NCI-H69 (cell line): ENCODE measurements around the gene SCG2.
"Not testable (repeated sequence)": the region's sequence is repeated elsewhere in the genome, so short reads cannot be mapped to it uniquely, and the experiment has no call there.

Experiments used
- DNase-seq: peaks from one replicate; lab custom pipeline; 2025; lab: John Stamatoyannopoulos, UW

Gene SCG2

DNA sequence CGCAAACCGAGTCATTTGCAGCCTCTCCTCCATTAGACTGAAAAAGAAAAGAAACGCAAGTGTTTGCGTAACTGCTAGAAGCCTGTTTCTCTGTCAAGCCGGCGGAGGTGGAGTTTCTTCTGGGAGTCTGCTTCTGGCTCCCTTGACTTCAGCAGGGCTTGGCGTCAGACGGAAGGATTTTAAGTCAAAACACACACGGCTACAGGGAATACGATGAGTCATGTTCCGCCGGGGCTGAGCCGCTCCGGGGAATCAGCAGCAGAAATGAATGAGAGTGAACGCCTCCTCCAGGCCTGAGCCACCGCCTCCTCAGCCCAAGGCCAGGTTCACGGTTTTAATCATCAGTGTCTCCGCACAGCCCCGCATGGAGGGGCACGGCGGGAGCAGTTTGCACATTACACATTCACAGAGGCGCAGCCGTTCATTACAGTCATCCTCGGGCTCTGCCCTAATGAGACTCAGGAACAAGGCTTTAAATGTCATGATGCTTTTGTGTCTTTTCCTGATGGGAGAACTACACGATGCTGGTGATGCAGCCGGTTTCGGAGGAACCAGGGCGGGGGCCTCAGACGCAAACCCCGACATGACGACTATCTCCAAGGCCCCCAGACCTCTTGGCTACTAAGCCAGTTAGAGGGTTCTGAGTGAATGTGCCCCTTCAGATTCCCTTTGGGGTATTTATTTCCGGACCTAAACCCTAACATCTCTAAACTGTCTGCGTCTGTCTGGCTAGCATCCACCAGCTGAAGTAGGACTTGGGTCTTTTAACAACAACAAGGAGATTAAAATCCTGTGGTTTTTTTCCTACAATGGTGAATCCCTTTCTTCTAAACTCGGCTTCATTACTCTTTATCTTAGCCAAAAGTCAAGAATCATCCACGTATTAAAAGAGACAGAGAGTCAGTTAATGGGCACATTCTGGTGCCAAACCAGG lies 11.1 kb upstream of the SCG2 start:
- DNase-seq, result peak; percentile 93

DNA sequence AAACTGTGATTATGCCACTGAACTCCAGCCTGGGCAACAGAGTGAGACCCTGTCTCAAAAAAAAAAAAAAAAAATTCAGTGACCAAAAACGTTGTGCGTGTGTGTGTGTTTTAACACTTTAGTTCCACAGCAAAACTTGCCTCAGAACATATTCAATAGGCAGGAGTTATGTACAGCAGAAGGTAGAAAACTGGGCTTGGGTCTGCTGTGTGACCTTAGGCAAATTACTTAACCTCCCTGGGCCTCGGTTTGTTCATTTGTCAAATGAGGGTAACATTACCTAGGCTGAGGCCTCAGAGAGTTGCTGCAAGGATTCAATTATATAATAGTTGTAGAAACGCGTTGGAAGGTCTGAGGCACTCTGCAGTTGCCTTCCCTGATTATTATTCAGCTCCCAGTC lies 10.3 kb upstream of the SCG2 start:
- peak; percentile 39 for DNase-seq

DNA sequence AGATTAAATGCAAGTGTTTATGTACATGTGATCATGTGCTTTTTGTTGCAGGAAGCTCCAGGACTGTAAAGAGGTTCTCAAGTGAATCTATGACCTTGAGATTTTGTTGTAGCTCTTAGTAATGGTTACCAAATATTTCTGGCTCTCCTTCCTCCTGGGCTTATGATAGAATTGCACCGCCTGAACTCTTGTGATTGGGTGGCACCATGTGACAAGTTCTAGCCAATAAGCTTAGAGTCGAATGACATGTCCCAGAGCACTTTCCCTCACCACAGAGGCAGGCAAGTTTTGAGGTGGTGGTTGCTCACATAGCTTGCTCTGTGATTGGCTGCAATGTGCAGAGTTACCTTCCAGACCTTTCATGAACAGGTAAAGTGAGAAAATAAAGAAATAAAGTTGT lies 8.9 kb upstream of the SCG2 start:
- no peak for DNase-seq

DNA sequence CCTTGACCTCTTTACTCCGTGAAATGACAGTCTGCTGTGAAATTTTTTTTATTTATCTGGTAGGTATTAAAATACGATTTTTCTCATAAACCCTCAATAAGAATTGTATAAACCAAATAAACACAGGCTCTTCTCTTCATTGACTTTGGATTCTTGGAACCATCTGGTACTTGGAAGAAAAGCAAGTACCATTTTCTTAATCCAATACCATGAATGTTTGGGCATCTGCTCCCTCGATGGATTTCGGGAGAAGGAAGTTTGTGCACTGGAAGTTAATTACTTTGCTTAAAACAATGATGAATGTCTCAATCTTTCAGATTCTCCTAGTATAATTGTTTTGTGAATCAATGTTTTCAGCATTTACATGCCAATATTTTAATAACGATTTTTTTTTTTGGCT lies 5.3 kb upstream of the SCG2 start:
- no peak for DNase-seq

DNA sequence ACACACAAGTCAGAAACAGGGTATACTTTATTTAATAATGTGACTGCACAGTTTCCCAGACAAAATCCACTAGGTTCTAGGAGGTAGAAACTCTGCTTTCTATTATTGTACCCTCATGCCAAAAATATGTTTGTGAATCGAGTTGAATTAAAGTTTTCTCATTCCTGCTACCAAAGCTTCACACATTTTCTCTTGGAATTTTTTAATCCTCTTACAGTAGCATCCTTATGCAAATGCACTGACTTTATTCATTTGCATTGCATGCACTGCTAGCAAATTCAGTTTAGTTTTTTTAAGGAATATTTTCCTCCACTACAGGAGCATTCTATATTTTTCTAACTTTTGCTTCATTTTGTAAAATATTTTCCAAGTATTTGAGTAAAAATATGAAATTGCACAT lies 4.8 kb upstream of the SCG2 start:
- no peak for DNase-seq

DNA sequence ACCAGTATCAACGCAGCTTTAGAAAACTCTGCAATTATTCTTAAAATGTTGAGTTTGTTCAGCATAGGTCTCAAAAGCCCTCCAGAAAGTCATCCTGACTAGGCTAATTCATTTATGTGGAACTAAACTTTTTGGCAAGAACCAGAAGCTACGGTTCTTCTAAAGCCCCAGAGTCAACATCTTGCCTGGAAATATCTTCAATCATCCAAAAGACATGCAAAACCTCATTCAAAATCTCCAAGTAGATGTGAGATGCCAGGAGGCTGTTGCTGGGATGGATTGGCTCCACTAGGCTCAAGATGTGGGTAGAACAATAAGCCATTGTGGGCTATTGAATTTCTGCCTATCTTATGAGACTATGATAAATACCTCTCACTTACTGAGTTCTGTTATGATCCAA lies 2.1 kb upstream of the SCG2 start:
- no peak for DNase-seq

DNA sequence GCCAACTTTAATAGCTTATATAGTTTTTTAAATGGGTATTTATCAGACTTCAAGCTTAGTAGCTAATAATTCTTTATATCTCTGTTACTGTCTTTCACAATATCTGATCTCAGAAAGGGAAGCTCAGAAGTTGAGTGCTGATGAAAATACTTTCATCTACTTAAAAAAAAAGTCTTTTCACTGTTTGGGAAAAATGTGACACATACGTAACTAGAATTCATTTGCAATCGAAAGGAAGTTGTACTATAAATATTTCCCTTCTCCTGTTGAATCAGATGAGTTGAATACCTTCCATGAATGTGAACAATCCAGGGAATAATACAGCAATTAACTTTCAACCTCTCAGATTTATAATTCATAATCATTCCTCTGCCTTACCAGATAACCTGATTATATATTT lies 811 bp upstream of the SCG2 start:
- no peak for DNase-seq

DNA sequence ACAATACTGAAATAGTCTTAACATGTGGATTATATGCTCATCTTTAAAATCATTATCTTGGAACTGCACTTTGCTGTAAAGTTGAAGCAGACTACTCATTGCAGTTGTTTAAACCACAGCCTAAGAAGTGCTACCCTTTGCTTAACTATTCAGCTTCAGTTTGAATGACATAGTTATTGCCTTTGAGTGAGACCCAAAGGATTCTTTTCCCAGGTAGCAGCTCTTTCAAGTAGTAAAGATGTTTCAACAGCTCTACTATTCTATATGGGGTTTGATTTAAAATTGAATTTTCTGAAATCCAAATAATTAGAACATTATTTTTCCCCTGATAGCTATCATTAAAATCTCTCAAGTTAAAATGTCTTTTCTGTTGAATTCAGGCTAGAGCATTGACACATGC lies 1.1 kb downstream of the SCG2 start:
- DNase-seq, result peak; percentile 61

DNA sequence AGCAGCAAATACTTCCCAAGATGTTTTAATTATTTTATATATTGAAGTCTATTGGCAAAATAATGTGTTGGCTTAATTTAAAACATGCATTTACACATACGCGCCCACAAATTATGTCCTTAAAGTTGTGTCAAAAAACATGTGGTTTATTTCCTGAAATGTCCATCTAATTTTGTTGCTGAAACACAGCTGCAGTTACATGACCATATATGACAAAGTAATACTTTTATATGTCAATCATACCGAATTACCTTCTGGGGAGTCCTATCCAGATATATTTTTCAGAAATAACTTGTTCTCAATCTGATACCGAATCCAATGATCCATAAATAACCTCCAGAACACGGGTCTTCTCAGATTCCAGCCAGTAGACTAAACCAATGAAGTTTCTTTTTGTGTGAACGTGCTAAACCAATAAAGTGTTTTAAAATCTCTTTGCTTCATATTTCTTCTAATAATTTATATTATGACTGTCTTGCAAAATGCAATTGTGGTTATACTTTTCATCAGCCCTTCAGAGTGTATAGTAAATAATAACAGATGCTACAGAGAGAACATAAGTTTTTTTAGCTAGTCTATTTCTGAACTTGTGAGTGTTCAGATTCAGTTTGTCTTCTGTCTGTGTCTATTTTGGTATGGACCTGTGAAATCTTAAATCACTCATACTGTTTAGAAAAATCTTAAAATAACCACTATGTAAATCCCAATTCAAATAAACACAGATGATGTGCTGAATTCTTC lies 2.4 kb downstream of the SCG2 start:
- DNase-seq, result no peak

DNA sequence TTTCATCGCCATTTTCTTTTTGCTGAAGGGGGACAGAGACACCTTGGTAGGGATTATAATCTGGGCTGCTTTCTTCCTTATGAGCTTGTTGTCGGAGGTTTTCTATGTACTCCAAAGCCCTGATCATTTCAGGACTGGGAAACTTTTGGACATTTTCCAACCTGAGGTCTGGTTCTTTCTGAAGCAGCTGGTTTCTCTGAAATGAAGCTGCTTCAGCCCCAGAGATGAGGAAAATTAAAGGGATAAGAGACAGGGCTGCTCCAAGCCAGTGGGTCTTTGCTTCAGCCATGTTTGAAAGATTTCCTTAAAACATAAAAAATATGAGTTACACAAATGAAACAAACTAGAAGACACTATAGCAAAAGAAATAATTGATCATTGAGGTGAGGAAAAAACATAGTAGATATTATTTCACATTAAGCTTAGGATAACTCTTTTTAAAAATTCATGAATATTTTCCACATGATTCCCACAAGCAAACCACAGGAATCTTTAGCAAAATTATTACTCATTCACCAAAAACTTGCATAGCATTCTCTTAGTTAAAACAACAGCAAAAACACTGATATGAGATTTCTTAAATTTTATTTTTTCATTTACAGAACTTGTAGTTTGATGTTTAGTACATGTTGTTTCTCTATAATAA lies 3.0 kb downstream of the SCG2 start:
- DNase-seq, result peak; percentile 12

DNA sequence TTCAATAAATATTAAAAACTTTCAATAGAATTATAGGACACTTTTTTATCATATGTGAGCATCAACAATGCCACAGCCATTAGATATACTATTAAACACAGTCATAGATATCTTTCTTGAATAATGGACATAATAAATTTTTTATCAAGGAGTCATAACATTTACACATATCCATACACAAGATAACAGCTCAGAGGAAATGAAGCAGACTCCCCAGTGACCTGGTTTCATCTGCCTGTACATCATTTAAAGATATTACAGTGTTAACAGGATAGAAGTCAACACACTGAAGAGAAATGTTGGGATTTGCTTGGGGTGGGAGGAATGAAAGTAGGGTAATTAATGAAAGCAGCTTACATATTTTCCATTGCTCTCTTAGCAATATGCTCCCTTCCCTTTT lies 5.1 kb downstream of the SCG2 start:
- no peak for DNase-seq

DNA sequence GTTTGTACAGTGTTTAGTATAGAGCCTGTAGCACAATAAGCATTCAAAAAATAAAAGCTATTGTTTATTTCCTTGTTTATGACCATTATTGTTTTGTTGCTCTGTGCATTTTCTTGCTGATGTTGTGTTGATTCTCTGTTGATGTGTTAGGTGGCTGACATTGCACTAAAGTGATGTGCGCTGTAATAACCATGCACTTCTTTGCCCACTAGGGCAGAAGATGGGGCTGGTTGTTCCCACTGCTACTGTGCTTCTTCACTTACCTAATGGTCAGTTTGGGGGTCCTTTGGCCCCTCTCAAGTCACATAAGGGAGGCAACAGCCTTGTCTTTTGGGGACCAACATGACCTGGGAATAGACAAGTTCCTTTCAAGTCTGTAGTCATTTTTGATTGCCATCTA lies 6.0 kb downstream of the SCG2 start:
- peak; percentile 5 for DNase-seq

DNA sequence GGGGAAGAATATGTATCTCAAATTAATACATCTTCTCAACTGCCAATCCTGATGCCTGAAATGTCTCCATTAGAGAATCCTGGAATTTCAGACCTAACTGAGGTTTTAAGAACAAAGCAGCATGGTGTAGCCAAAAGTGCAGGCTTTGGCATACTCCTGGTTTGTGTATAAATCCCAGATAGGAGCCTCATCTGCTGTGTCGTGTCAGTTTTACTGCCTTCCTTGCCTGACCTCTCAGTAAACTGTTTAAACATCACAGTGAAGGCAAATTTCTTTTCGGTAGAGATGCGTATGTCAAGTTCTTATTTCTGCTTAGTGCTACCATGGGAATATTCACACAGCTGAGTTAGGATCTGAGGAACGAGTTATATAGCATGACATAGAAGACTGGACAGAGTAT lies 7.3 kb downstream of the SCG2 start:
- peak; percentile 13 for DNase-seq

DNA sequence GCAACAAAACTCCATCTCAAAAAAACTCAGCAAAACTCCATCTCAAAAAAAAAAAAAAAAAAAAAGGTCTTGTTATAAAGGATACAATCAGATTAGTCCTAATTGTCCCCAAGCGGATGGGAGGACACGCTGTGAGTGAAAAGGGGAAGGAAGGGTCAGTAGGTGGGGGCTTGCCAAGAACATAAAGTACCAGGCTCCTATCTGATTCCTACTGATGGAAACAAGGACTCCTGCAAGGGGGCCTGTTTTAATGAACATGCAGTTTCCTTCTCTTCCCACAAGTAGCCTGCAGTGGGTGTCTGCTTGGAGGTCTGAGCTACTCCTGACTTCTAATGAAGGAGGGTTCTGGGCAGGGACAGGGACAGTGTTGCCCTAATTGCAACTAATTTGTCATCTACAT lies 7.9 kb downstream of the SCG2 start:
- DNase-seq, result peak; percentile 35

DNA sequence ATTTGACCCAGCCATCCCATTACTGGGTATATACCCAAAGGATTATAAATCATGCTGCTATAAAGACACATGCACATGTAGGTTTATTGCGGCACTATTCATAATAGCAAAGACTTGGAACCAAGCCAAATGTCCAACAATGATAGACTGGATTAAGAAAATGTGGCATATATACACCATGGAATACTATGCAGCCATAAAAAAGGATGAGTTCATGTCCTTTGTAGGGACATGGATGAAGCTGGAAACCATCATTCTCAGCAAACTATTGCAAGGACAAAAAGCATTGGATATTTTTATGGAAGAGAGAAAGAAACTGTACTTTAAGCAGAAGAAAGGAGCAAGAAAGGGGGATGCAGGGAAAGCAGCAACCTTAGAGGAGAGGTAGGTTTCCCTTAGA lies 9.5 kb downstream of the SCG2 start:
- not testable (repeated sequence) for DNase-seq

DNA sequence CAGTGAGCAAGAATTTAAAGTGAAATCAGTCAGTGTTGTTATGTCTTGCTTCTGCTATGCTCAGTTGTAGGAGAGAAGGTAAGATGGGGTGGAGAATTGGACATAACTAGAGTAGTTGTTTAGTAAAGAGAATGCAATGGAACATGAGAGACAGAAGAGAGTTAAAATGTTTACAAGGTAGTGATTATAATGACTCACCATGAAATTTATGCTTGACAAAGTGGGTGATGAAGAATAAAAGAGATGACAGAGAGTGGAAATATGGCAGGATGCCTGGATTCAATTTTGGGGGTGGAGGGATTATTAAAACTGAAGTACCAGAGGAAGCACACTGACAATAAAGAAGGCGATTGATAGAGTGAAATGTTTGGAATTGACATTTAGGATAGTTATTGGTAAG lies 10.6 kb downstream of the SCG2 start:
- DNase-seq, result peak; percentile 71

DNA sequence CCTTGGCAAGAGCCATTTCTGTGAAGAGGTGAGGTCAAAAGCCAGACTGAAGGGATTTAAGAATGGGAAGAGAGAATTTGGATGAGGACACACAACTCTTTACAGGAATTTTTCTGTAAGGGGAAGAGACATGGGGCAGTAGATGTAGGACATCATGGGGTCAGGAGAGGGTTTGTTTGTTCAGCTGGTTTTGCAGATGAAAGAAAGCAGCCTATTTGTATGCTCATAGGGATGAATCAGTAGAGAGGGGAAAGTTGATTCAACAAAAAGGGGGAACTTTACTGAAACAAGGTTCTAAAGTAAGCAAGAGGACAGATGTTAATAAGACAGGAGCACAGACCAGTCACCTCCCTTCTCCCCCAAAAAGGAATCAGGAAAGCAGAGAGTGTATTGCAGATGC lies 11.2 kb downstream of the SCG2 start:
- peak; percentile 66 for DNase-seq

DNA sequence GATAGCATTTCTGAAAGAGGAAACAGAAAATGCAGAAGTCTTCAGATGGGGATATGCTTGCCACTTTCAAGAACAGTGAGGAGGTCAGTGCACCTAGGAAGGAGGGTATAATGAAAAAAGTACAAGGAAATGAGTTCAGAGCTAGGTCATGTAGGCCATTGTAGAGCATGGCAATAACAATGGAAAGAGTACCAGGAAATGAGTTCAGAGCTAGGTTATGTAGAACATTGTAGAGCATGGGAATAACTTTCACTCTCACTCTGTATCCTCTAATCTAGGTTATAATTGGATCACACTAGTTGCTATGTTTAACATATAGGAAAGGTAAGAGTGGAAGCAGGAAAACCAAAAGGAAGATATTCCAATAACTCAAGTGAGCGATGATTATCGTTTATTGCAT lies 12.3 kb downstream of the SCG2 start:
- DNase-seq, result no peak

DNA sequence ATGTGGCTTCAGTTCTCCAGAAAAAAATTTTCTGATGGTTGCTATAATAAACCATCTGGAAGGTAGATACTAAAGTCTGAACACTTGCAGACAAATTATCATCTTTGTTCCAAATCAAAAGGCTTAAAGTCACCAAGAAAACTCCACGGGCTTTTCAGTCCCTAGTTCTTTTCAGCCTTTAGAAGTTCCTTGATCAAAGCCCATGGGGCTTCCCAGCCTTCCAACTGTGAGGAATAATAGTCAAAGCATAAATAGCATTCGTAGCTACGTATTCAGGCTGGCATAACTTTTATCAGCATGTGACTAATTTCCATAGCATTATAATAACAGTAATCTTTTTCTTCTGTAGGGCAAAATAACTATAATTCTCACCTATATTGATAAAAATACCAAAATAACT lies 13.9 kb downstream of the SCG2 start:
- DNase-seq, result peak; percentile 63

DNA sequence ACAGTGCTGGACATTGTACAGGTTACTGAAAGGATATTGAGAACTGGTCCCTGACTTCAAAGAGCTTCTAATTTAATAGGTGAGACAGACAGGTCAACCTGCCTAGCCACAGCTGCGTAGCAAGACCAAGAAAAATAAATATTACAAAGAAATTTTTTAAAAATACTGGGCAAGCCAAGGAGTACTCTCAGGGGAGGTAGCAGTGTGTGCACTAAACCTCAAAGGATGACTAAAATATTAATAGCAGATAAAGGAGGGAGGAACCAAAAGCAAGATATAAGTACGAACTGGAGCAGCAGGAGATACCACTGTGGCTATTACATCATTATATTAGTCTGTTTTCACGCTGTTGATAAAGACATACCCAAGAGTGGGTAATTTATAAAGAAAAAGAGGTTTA lies 14.9 kb downstream of the SCG2 start:
- no peak for DNase-seq

DNA sequence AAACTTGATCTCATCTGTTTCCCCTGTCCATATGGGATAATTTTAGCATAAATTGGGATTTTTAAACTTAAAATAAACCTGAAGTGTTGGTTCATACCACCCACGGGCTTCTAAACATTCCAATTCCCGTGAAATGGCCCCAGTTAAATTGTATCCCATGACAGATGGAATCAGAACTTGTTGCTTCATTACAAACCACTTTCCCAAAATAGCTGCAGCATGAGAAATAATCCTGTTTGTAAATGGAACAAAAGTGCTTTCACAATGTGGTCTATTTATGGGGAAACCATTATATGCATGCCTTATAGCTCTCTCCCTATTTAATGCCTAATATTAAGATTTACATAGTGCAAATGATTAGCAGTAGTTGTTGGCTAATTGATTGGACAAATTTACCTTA lies 15.9 kb downstream of the SCG2 start:
- DNase-seq, result peak; percentile 68

DNA sequence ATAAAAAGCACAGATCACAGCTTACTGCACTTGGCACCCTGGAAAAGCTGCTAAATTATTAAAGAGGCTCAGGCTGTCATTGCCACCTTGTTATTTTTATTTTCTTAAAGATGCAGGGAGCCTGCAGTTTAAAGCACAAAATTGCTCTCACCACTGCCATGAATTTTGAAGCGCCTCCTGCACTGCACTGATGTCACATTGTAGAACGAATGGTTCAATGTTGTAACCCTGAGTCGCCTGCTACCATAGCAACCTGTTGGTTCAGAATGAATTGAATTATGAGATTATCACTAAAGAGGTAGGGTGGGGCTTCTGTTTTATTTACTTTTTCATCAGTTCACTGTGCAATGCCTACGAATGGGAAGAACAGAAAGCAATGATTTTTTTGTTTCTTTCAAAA lies 16.5 kb downstream of the SCG2 start:
- DNase-seq, result peak; percentile 92

DNA sequence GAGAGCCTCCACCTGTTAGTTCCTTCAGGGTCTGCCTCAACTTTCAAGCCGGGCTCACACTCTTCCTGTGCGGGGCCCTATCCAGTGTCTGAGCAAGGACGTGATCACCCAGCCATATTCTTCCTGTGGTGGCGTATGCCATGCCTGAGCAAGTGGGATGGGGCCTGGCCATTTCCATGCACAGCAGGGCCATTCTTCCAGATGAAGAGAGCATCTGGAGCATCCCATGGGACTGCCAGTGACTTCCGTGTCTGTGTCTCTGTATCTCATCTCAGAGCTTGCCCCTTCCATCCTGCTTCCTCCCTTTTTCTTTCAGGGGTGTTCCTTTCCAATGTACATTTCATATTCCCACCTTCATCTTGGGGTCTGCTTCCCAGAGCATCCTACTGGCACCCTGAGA lies 20.2 kb downstream of the SCG2 start:
- peak; percentile 31 for DNase-seq
